GM23338 (cell line): ENCODE results near the gene ASPHD1. TPM values are rescaled to one million over a fixed set of nuclear protein-coding genes. Genes with fewer than 3 reads are reported as not detected.

ENCODE experiments used
- ATAC-seq: fragments of 200-7000 bp; cut with Tn5 transposase; 3 replicates; pipeline ENCODE4 v1.9.1; 2020
- DNase-seq: peaks from one replicate; pipeline ENCODE4 v3.0.0-alpha.2; 2015; ENCODE audit warnings: low spot score
- H2AFZ ChIP-seq: fragments of 200-600 bp; sonication (generic); 2 replicates; pipeline ENCODE4 v1.8.0; 2016; ENCODE audit warnings: antibody characterized with exemption, mild to moderate bottlenecking, moderate library complexity
- H3F3A ChIP-seq: fragments of 200-600 bp; sonication (generic); replicated peaks from 2 replicates; pipeline ENCODE4 v1.8.0; 2017; ENCODE audit warnings: antibody characterized with exemption, mixed run types, low read depth
- H3K27ac ChIP-seq: fragments of 200-600 bp; sonication (generic); 2 replicates; pipeline ENCODE4 v1.6.1; 2016; ENCODE audit warnings: low read depth
- H3K27me3 ChIP-seq: fragments of 200-600 bp; sonication (generic); 2 replicates; pipeline ENCODE4 v1.8.0; 2016; ENCODE audit warnings: mild to moderate bottlenecking, mixed run types, moderate library complexity; ENCODE audit not compliant: insufficient read depth
- H3K36me3 ChIP-seq: fragments of 200-600 bp; sonication (generic); 2 replicates; pipeline ENCODE4 v1.8.0; 2016; ENCODE audit warnings: mild to moderate bottlenecking; ENCODE audit not compliant: insufficient read depth
- H3K4me1 ChIP-seq: fragments of 200-600 bp; sonication (generic); 2 replicates; pipeline ENCODE4 v1.8.0; 2016; ENCODE audit warnings: mild to moderate bottlenecking, moderate library complexity; ENCODE audit not compliant: insufficient read depth
- H3K4me2 ChIP-seq: fragments of 200-600 bp; sonication (generic); 2 replicates; pipeline ENCODE4 v1.7.1; 2017; ENCODE audit warnings: mixed run types
- H3K4me3 ChIP-seq: fragments of 200-600 bp; sonication (generic); 2 replicates; pipeline ENCODE4 v1.6.1; 2016; ENCODE audit warnings: mixed run types
- H3K79me2 ChIP-seq: fragments of 200-600 bp; sonication (generic); replicated peaks from 2 replicates; pipeline ENCODE4 v1.8.0; 2017; ENCODE audit warnings: mild to moderate bottlenecking; ENCODE audit not compliant: insufficient read depth
- H3K9me2 ChIP-seq: fragments of 200-600 bp; sonication (generic); 2 replicates; pipeline ENCODE4 v1.8.0; 2017; ENCODE audit not compliant: insufficient read depth
- H4K20me1 ChIP-seq: fragments of 200-600 bp; sonication (generic); replicated peaks from 2 replicates; pipeline ENCODE4 v1.8.0; 2017; ENCODE audit warnings: mild to moderate bottlenecking; ENCODE audit not compliant: insufficient read depth
- H3K27ac Mint-ChIP-seq: 2 replicates; pipeline ENCODE4 v1.8.0; 2020; ENCODE audit warnings: inconsistent platforms, mild to moderate bottlenecking, moderate library complexity, mixed read lengths
- H3K27me3 Mint-ChIP-seq: 3 replicates; pipeline ENCODE4 v1.8.0; 2022; ENCODE audit warnings: low read depth, mild to moderate bottlenecking, moderate library complexity, mixed read lengths, inconsistent platforms; ENCODE audit not compliant: insufficient read depth, poor library complexity
- H3K36me3 Mint-ChIP-seq: 3 replicates; pipeline ENCODE4 v1.8.0; 2021; ENCODE audit warnings: low read depth, mild to moderate bottlenecking, inconsistent platforms, moderate library complexity, mixed read lengths
- H3K4me1 Mint-ChIP-seq: 3 replicates; pipeline ENCODE4 v1.8.0; 2020; ENCODE audit warnings: mild to moderate bottlenecking, inconsistent platforms, mixed read lengths
- H3K4me3 Mint-ChIP-seq: 3 replicates; pipeline ENCODE4 v1.8.0; 2021; ENCODE audit warnings: moderate library complexity, mild to moderate bottlenecking, inconsistent platforms, mixed read lengths
- H3K9me3 Mint-ChIP-seq: 3 replicates; pipeline ENCODE4 v1.8.0; 2020; ENCODE audit warnings: moderate library complexity, mild to moderate bottlenecking, inconsistent platforms, mixed read lengths
- CREB1 ChIP-seq: fragments of 250-450 bp; sonication (Bioruptor Pico); IDR thresholded peaks from 2 replicates; pipeline ENCODE4 v1.5.0; 2020; ENCODE audit warnings: low read depth, mild to moderate bottlenecking, moderate library complexity
- EZH2 ChIP-seq: fragments of 200-600 bp; sonication (generic); IDR thresholded peaks from one replicate; pipeline ENCODE4 v1.8.0; 2017; ENCODE audit warnings: antibody characterized with exemption, mild to moderate bottlenecking, low read depth; ENCODE audit not compliant: unreplicated experiment
- POLR2AphosphoS5 ChIP-seq: IDR thresholded peaks from 2 replicates; pipeline ENCODE4 v1.6.1; 2016; ENCODE audit warnings: antibody characterized with exemption, low read depth
- polyA plus RNA-seq: library from polyadenylated mRNA; unstranded; fragments of >200 nt; fragmentation: Nextera tagmentation; extraction: Ambion mirVana; gene quantifications from 2 replicates; pipeline ENCODE4 v1.2.1, GENCODE V29; 2016
- total RNA-seq: library from RNA; depleted of rRNA; stranded (reverse); fragments of >200 nt; shearing (Covaris generic); gene quantifications from 2 replicates; pipeline ENCODE4 v1.2.3, GENCODE V29; 2014
- TF ChIP-seq, protein P1 (sequence below): IDR thresholded peaks from one replicate; pipeline ENCODE4 v1.6.1; 2018; ENCODE audit warnings: antibody characterized with exemption; ENCODE audit not compliant: unreplicated experiment

Gene ASPHD1
- total and polyA plus RNA-seq, 2 experiments from 2014 or later, result 15.5 to 20.6 TPM

DNA sequence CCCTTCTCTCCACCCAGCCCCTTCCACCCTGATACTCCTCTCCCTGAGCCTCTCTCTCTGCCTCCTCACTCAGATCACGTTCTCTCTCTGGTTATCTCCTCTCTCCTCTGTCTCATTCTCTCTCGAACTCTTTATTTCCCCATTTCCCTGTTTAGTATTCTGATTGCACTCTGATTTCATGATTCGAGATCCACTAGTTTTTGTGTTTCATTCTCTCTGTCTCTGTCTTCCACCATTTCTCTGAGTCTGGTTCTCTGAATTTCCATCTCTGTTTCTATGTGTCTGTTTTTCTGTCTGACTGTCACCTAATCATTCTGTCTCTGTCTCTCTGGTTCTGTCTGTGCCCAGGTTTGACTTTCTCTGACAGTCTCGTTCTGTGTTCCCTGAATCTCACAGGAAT, 3.0 kb upstream of the ASPHD1 start:
- DNase-seq (no peak), ATAC-seq (no peak)
- no peaks in the 10 kb centered on the region for H3K9me3 Mint-ChIP-seq
- peaks cover 24% of the 10 kb centered on the region for H3K4me1 Mint-ChIP-seq
- no peaks in the 10 kb centered on the region for H3K36me3 ChIP-seq
- no peak overlapping the region for H3K27ac Mint-ChIP-seq
- H4K20me1 ChIP-seq, result no peaks in the 10 kb centered on the region
- peaks cover 6% of the 10 kb centered on the region for H3K36me3 Mint-ChIP-seq
- H3K27ac ChIP-seq, result no peak overlapping the region
- H2AFZ ChIP-seq, result no peak overlapping the region
- H3K9me2 ChIP-seq, result no peaks in the 10 kb centered on the region
- peaks cover 6% of the 10 kb centered on the region; the same call in 1 of the 2 replicates for H3K79me2 ChIP-seq
- no peak for TF ChIP-seq POLR2AphosphoS5
- H3F3A ChIP-seq, result 0 out of 2 replicates have a peak, but pooled peaks cover 6% of the 10 kb centered on the region
- no peak overlapping the region for H3K4me3 ChIP-seq
- peaks cover 12% of the 10 kb centered on the region for H3K27me3 Mint-ChIP-seq
- no peak overlapping the region for H3K4me2 ChIP-seq
- H3K4me3 Mint-ChIP-seq, result peak overlapping the region; percentile 92; the same call in 1 of the 3 replicates
- H3K27me3 ChIP-seq, result no peaks in the 10 kb centered on the region
- H3K4me1 ChIP-seq, result peaks cover 22% of the 10 kb centered on the region

DNA sequence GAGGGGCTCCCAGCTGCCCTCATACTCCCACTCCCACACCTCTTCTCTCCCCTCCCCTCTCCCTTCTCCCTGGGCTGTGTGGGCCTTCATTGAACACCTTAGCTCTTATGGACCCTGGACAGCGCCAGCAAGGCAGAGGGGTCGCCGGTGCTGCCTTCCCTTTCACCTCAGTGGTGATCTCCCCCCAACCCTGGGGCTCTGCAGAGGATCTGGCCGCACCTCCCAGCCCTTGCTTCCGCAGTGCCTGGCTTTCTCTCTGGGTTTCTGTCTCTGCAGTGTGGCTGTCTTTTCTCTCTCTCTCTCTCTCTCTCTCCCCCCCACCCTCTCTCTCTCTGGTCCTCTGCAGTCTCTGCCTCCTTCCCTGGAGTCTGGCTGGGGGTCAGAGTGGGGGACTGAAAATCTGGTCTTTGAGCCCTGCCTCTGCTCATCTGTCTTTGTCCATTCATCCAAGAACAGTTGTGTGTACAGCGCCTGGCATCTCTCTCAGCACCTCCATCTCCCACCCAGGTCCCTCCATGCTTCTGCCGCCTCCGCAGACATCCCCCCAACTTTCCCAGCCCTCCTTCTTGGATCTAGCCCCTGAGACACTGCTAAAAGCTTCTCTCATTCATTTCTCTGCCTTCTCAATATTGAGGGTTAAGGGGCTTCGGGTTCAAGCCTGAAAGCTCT, 2.0 kb upstream of the ASPHD1 start:
- H3K27ac Mint-ChIP-seq, result peak overlapping the region; percentile 70
- peak overlapping the region; percentile 97 for H3K4me3 ChIP-seq
- peak overlapping the region; percentile 92 for H3K4me3 Mint-ChIP-seq
- H3K27me3 Mint-ChIP-seq, result peaks cover 12% of the 10 kb centered on the region
- peak overlapping the region; percentile 100 for H3K4me2 ChIP-seq
- 0 out of 2 replicates have a peak, but pooled peaks cover 6% of the 10 kb centered on the region for H3F3A ChIP-seq
- no peaks in the 10 kb centered on the region for H3K9me3 Mint-ChIP-seq
- H4K20me1 ChIP-seq, result no peaks in the 10 kb centered on the region
- H2AFZ ChIP-seq, result peak overlapping the region; percentile 94
- no peak for DNase-seq
- H3K27me3 ChIP-seq, result no peaks in the 10 kb centered on the region
- peaks cover 14% of the 10 kb centered on the region; the same call in 1 of the 2 replicates for H3K79me2 ChIP-seq
- ATAC-seq, result peak; percentile 5
- H3K36me3 Mint-ChIP-seq, result peaks cover 3% of the 10 kb centered on the region; the same call in 2 of the 3 replicates
- no peaks in the 10 kb centered on the region for H3K9me2 ChIP-seq
- peaks cover 24% of the 10 kb centered on the region for H3K4me1 Mint-ChIP-seq
- H3K36me3 ChIP-seq, result no peaks in the 10 kb centered on the region
- H3K27ac ChIP-seq, result no peak overlapping the region
- H3K4me1 ChIP-seq, result peaks cover 22% of the 10 kb centered on the region
- TF ChIP-seq, protein P1, sequence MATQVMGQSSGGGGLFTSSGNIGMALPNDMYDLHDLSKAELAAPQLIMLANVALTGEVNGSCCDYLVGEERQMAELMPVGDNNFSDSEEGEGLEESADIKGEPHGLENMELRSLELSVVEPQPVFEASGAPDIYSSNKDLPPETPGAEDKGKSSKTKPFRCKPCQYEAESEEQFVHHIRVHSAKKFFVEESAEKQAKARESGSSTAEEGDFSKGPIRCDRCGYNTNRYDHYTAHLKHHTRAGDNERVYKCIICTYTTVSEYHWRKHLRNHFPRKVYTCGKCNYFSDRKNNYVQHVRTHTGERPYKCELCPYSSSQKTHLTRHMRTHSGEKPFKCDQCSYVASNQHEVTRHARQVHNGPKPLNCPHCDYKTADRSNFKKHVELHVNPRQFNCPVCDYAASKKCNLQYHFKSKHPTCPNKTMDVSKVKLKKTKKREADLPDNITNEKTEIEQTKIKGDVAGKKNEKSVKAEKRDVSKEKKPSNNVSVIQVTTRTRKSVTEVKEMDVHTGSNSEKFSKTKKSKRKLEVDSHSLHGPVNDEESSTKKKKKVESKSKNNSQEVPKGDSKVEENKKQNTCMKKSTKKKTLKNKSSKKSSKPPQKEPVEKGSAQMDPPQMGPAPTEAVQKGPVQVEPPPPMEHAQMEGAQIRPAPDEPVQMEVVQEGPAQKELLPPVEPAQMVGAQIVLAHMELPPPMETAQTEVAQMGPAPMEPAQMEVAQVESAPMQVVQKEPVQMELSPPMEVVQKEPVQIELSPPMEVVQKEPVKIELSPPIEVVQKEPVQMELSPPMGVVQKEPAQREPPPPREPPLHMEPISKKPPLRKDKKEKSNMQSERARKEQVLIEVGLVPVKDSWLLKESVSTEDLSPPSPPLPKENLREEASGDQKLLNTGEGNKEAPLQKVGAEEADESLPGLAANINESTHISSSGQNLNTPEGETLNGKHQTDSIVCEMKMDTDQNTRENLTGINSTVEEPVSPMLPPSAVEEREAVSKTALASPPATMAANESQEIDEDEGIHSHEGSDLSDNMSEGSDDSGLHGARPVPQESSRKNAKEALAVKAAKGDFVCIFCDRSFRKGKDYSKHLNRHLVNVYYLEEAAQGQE, result peak; percentile 77
- no peak for TF ChIP-seq CREB1

DNA sequence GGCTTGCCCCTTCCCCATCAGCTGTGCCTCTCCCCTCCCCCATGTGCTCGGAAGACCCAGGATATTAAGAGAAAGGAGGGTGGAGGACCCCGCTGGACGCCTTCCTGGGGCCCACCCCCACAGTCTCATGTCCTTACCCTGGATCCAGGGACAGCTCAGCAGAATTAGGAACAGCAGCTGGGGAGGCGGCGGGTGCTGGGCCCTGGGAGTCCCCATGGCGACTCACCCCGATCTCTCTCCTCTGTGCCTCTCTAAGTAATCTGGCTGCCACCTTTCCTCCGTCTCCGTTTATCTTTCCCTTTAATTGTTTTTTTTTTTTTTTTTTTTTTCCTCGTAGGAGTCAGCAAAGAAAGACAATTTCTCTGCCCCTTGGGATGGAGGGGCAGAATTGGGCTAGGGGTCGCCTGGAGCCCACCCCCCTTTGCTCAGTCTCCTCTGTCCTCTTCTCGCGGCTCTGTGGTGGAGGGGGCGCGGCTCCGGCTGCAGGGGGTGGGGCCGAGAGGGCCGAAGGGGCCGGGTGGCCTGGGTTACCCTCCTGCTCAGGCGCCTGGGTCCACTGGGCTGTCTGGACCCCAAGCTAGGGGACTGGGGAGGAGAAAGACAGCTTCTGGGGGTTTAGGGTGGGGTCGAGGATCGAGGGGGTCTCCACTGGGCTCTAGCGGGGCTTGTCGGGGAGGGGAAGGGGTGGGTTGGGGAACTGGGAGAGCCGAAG, 1.3 kb upstream of the ASPHD1 start:
- peak overlapping the region; percentile 92 for H3K4me3 Mint-ChIP-seq
- H3K27me3 Mint-ChIP-seq, result peaks cover 12% of the 10 kb centered on the region
- peaks cover 14% of the 10 kb centered on the region; the same call in 1 of the 2 replicates for H3K79me2 ChIP-seq
- peaks cover 3% of the 10 kb centered on the region; the same call in 2 of the 3 replicates for H3K36me3 Mint-ChIP-seq
- H3K27ac Mint-ChIP-seq, result peak overlapping the region; percentile 70
- no peaks in the 10 kb centered on the region for H3K9me3 Mint-ChIP-seq
- H3K4me1 Mint-ChIP-seq, result peaks cover 28% of the 10 kb centered on the region
- no peaks in the 10 kb centered on the region for H3K9me2 ChIP-seq
- peak; percentile 86 for DNase-seq
- peak overlapping the region; percentile 100 for H3K4me2 ChIP-seq
- H3K27me3 ChIP-seq, result no peaks in the 10 kb centered on the region
- 0 out of 2 replicates have a peak overlapping the region, but pooled peaks have one; percentile 55 for H3K27ac ChIP-seq
- TF ChIP-seq POLR2AphosphoS5, result peak; percentile 46; the same call in 1 of the 2 replicates
- TF ChIP-seq EZH2, result no peak
- 0 out of 2 replicates have a peak, but pooled peaks cover 6% of the 10 kb centered on the region for H4K20me1 ChIP-seq
- H3K4me3 ChIP-seq, result peak overlapping the region; percentile 97
- peaks cover 22% of the 10 kb centered on the region for H3K4me1 ChIP-seq
- H3K36me3 ChIP-seq, result no peaks in the 10 kb centered on the region
- peak; percentile 71 for ATAC-seq
- peak overlapping the region; percentile 94 for H2AFZ ChIP-seq
- 0 out of 2 replicates have a peak, but pooled peaks cover 6% of the 10 kb centered on the region for H3F3A ChIP-seq
